ENCODE measurements around the gene ZFHX3.
"Not testable (repeated sequence)": the region's sequence is repeated elsewhere in the genome, so short reads cannot be mapped to it uniquely, and the experiment has no call there.

ZFHX3 gene

GRCh38 chr16:73021866-73022495 is 25.9 kb downstream of the ZFHX3 start:
- no peak for DNase-seq

GRCh38 chr16:73020409-73020884 is 27.5 kb downstream of the ZFHX3 start:
- no peak for DNase-seq

- no peak for DNase-seq
Measured at GRCh38 chr16:73019457-73020362, 28.2 kb downstream of the ZFHX3 start.

- DNase-seq = no peak
Measured at GRCh38 chr16:73018821-73019456, 29.0 kb downstream of the ZFHX3 start.

GRCh38 chr16:73017321-73017720 is 30.6 kb downstream of the ZFHX3 start:
- no peak for DNase-seq

GRCh38 chr16:73016488-73016830 is 31.5 kb downstream of the ZFHX3 start:
- no peak for DNase-seq

GRCh38 chr16:73015612-73016487 is 32.1 kb downstream of the ZFHX3 start:
- DNase-seq = no peak

GRCh38 chr16:73014768-73015167 is 33.2 kb downstream of the ZFHX3 start:
- DNase-seq = no peak

- no peak for DNase-seq
Measured at GRCh38 chr16:73013974-73014373, 34.0 kb downstream of the ZFHX3 start.

- DNase-seq = no peak
Measured at GRCh38 chr16:73012341-73012740, 35.6 kb downstream of the ZFHX3 start.

GRCh38 chr16:73011926-73012325 is 36.0 kb downstream of the ZFHX3 start:
- DNase-seq = no peak

GRCh38 chr16:73010150-73010676 is 37.7 kb downstream of the ZFHX3 start:
- DNase-seq = no peak

GRCh38 chr16:73009710-73010109 is 38.2 kb downstream of the ZFHX3 start:
- DNase-seq = not testable (repeated sequence)

GRCh38 chr16:73006026-73006425 is 41.9 kb downstream of the ZFHX3 start:
- DNase-seq = no peak

- no peak for DNase-seq
Measured at GRCh38 chr16:73002866-73003265, 45.1 kb downstream of the ZFHX3 start.

- no peak for DNase-seq
Measured at GRCh38 chr16:73000907-73001521, 46.9 kb downstream of the ZFHX3 start.

- no peak for DNase-seq
Measured at GRCh38 chr16:73000020-73000906, 47.7 kb downstream of the ZFHX3 start.

GRCh38 chr16:72999541-73000019 is 48.3 kb downstream of the ZFHX3 start:
- DNase-seq = no peak

- DNase-seq = no peak
Measured at GRCh38 chr16:72997141-72997542, 50.8 kb downstream of the ZFHX3 start.

GRCh38 chr16:72996291-72997062 is 51.5 kb downstream of the ZFHX3 start:
- DNase-seq = no peak
